Adrenal gland (tissue), 12 donors: ENCODE results near the gene ZEB1. TPM values are rescaled to one million over a fixed set of nuclear protein-coding genes. Genes with fewer than 3 reads are reported as not detected.

Source experiments
- DNase-seq, 7 donors: peaks; one replicate each; pipeline ENCODE4 v3.0.0-alpha.2; 2019 to 2020
- H3K27ac ChIP-seq, 5 donors: fragments of 200-600 bp; sonication (generic) in 4 of 5; 1 replicate in 3 of 5; 2 replicates in 2 of 5; pipeline versions ENCODE4 v1.5.1 to v1.8.0; 2016 to 2020; ENCODE audit warnings: mild to moderate bottlenecking in 1 of 5
- H3K27me3 ChIP-seq: fragments of 200-600 bp; 2 replicates; pipeline ENCODE4 v1.8.0; 2021
- H3K36me3 ChIP-seq, 2 donors: fragments of 200-600 bp; replicated peaks in 1 of 2; 1 replicate in 1 of 2; 2 replicates in 1 of 2; pipeline versions ENCODE4 v1.5.1 to v1.8.0; 2018 to 2022
- H3K4me1 ChIP-seq, 2 donors: fragments of 200-600 bp; replicated peaks in 1 of 2; 1 replicate in 1 of 2; 2 replicates in 1 of 2; pipeline versions ENCODE4 v1.5.1 to v1.8.0; 2018 to 2021
- H3K4me3 ChIP-seq, 4 donors: fragments of 200-600 bp; sonication (generic) in 3 of 4; one replicate each; pipeline ENCODE4 v1.5.1; 2016 to 2018
- H3K9me3 ChIP-seq, 3 donors: fragments of 200-600 bp; sonication (generic) in 1 of 3; replicated peaks in 1 of 3; 1 replicate in 2 of 3; 2 replicates in 1 of 3; pipeline versions ENCODE4 v1.5.1 to v1.8.0; 2016 to 2021
- POLR2A ChIP-seq, 2 donors: fragments of 450-650 bp; IDR thresholded peaks; one replicate each; pipeline ENCODE4 v1.6.1; 2017; ENCODE audit warnings: antibody characterized with exemption in 2 of 2, mild to moderate bottlenecking in 2 of 2, moderate library complexity in 1 of 2
- WGBS, 4 donors: extraction: QIAGEN DNeasy Blood & Tissue Kit in 2 of 4; methylation state at CpG; one replicate each; pipeline versions ENCODE4 v1.1.5 to v1.1.7; 2013 to 2017; 5-methylcytosine and 5-hydroxymethylcytosine counted together
- intact Hi-C, 2 donors: fragments of 100-400 bp; cut with DNase I; formaldehyde crosslinking; loops; one replicate each; pipeline versions ENCODE4 v1.14.1 to v1.15.0; 2022 to 2023
- polyA plus RNA-seq, 3 donors: library from polyadenylated mRNA; stranded (reverse); fragments of 200-250 nt in 2 of 3; fragments of 350-450 nt in 1 of 3; fragmentation: Illumina TruSeq in 1 of 3; extraction: RNeasy Lipid Tissue Mini Kit (QIAGEN cat#74804) in 1 of 3; gene quantifications; one replicate each; pipeline ENCODE4 v1.2.3, GENCODE V29; 2013 to 2014
- total RNA-seq, 9 donors: library from RNA; depleted of rRNA in 4 of 9; stranded (reverse); fragments of >200 nt in 4 of 9; fragments of 120-200 nt in 1 of 9; fragmentation: NEBNext Ultra II Directional in 1 of 9; extraction: Animal tissue kit (Norgen Biotek cat#: 25700) in 1 of 9; gene quantifications; one replicate each; pipeline versions ENCODE4 v1.1.0 to v1.2.4, GENCODE V29; 2013 to 2023
- TF ChIP-seq, protein P1 (sequence below), 6 experiments: fragments of 450-650 bp in 4 of 6; fragments of 200-600 bp in 2 of 6; sonication (generic) in 1 of 6; IDR thresholded peaks; 1 replicate in 5 of 6; 2 replicates in 1 of 6; pipeline versions ENCODE4 v1.5.1 to v1.8.0; 2016 to 2021; ENCODE audit warnings: antibody characterized with exemption in 6 of 6, mild to moderate bottlenecking in 2 of 6, moderate library complexity in 1 of 6
- donor health status: healthy with polysubstance abuse.
- donor health status: Bipolar disorder and iron deficiency.
- donor health status: DM: yes; HTN: yes; CAD: no.
- donor health status: DM: no; HTN: no; CAD: no.
- donor health status: DM: no; HTN: no; CAD: no.
- donor health status: DM: yes; HTN: yes; CAD: no.

The ZEB1 gene
- total and polyA plus RNA-seq, 12 donors: 7.3 to 34.9 (median 22.9) TPM

- Histone ChIP-seq H3K4me1 (no peaks in the 10 kb centered on the region), H3K36me3 (peaks cover 0 to 19% of the 10 kb centered on the region in 2 donors), H3K27me3 (no peaks in the 10 kb centered on the region), H3K27ac (no peak overlapping the region), H3K9me3 (no peaks in the 10 kb centered on the region), H3K4me3 (no peak overlapping the region)
- no peak for DNase-seq
- 92 to 97% (median 97%) methylated on average over 4 of the region's 4 CpGs for WGBS, 4 donors
- TF ChIP-seq POLR2A (IDR thresholded peaks at IDR 0.05): no peak
- TF ChIP-seq, protein P1, sequence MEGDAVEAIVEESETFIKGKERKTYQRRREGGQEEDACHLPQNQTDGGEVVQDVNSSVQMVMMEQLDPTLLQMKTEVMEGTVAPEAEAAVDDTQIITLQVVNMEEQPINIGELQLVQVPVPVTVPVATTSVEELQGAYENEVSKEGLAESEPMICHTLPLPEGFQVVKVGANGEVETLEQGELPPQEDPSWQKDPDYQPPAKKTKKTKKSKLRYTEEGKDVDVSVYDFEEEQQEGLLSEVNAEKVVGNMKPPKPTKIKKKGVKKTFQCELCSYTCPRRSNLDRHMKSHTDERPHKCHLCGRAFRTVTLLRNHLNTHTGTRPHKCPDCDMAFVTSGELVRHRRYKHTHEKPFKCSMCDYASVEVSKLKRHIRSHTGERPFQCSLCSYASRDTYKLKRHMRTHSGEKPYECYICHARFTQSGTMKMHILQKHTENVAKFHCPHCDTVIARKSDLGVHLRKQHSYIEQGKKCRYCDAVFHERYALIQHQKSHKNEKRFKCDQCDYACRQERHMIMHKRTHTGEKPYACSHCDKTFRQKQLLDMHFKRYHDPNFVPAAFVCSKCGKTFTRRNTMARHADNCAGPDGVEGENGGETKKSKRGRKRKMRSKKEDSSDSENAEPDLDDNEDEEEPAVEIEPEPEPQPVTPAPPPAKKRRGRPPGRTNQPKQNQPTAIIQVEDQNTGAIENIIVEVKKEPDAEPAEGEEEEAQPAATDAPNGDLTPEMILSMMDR (IDR thresholded peaks at IDR 0.05): no peak
- intact Hi-C loops: no loop called here
Measured at GRCh38 chr10:31520986-31521831, 202.2 kb downstream of the ZEB1 start.

DNA sequence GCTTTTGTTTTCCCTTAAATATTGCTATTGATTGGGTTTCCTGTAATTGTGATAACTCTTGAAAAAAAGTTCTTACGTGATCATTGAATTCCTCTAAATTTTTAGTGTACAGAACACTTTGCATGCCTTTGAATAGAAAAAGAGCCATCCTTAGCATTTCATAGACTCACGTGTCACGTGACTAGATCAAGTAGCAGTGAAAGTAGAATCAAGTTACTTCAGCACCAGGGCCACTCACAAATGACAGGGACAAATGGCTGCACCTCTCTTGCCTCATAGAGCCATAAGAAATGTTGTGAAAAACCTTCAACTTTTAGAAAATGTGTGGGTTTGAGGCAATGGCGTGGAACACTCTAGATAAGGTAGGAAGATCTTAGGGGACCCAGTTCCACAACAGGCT is 203.8 kb downstream of the ZEB1 start:
- Histone ChIP-seq H3K9me3 (no peaks in the 10 kb centered on the region), H3K27ac (no peak overlapping the region), H3K4me3 (no peak overlapping the region), H3K36me3 (peaks cover 0 to 19% of the 10 kb centered on the region in 2 donors), H3K27me3 (no peaks in the 10 kb centered on the region), H3K4me1 (no peaks in the 10 kb centered on the region)
- TF ChIP-seq POLR2A (IDR thresholded peaks at IDR 0.05): no peak
- TF ChIP-seq, protein P1 (IDR thresholded peaks at IDR 0.05): no peak
- WGBS, 4 donors: 96 to 98% (median 97%) methylated on average over 4 of the region's 4 CpGs
- intact Hi-C loops: no loop called here
- DNase-seq: no peak

DNA sequence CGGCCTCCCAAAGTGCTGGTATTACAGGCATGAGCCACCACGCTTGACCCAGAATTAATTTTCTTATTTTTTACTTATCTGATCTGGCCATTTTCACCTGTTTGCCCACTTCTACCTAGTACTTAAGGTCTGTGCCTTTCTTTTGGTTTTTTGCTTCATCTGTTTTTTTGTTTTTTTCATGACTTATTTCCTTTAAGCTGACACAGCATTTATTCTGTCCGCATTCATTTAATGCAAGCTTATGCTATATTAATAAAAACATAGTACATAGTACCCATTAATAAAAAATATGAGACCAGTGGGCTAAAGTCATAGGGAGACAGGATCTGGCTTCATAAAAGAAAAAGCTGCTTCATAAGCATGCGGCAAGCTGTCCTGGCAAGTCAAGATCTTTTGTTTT is 205.4 kb downstream of the ZEB1 start:
- H3K4me3 ChIP-seq: no peak overlapping the region
- 95 to 98% (median 97%) methylated on average over 4 of the region's 4 CpGs for WGBS, 4 donors
- H3K4me1 ChIP-seq: no peaks in the 10 kb centered on the region
- TF ChIP-seq POLR2A (IDR thresholded peaks at IDR 0.05): no peak
- TF ChIP-seq, protein P1 (IDR thresholded peaks at IDR 0.05): no peak
- intact Hi-C loops: no loop called here
- no peak overlapping the region for H3K27ac ChIP-seq
- H3K36me3 ChIP-seq: peaks cover 0 to 19% of the 10 kb centered on the region in 2 donors
- H3K9me3 ChIP-seq: no peaks in the 10 kb centered on the region
- no peaks in the 10 kb centered on the region for H3K27me3 ChIP-seq
- DNase-seq: no peak

DNA sequence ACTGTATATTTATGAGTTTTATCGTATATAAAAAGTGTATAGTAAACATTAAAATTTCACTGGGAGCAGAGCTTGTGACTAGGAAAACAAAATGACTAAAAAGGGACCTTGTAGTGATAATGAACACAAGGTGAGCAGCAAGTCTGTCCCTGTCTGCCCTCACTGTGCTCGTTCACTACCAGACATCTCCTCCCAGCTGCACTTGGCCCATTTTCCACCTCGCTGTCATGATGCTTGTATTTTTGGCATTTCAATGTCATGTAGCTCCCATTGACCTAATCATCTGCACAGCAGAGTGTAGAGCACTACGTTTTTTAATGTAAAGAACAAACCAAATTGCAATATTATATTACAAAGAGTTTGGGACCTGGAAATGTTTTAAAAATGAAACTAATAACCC is 207.2 kb downstream of the ZEB1 start:
- Histone ChIP-seq H3K4me3 (no peak overlapping the region), H3K36me3 (peaks cover 0 to 8% of the 10 kb centered on the region in 2 donors), H3K27ac (no peak overlapping the region), H3K27me3 (no peaks in the 10 kb centered on the region), H3K4me1 (no peaks in the 10 kb centered on the region), H3K9me3 (no peaks in the 10 kb centered on the region)
- no peak for TF ChIP-seq POLR2A (IDR thresholded peaks at IDR 0.05)
- TF ChIP-seq, protein P1 (IDR thresholded peaks at IDR 0.05): no peak
- intact Hi-C loops: no loop called here
- DNase-seq: no peak
- WGBS, 4 donors: 68 to 70% (median 68%) methylated on average over 4 of the region's 4 CpGs
